Measurements from ENCODE around the gene SEMA4C. TPM values are rescaled to one million over a fixed set of nuclear protein-coding genes. Genes with fewer than 3 reads are reported as not detected.

SEMA4C gene
- total RNA-seq, 4 donors from 2014 or later: 23.5 to 42.7 (median 30.2) TPM

DNA sequence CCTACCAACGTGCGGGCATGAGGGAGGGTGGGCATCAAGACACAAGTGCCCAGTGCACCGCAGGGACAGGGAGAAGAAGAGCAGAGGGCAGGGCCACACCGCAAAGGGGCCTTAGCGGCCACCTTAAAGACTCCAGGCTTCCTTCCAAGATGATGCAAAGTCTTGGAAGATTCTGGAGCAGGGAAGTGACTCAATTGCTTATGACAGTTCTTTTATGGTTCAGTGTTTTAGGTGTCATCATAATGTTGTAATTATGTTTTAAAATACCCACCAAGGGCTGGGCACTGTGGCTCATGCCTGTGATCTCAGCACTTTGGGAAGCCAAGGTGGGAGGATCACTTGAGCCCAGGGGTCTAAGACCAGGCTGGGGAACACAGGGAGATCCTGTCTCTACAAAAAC, 44.5 kb upstream of the SEMA4C start:
- intact Hi-C loops (cut with DNase I; ENCODE audit: low total_unique reads): no loop called here
- H3K4me3 ChIP-seq (ENCODE audit: low read depth, poor library complexity, severe bottlenecking): no peak overlapping the region
- DNase-seq (ENCODE audit: low spot score in 2 of 2): no peak
- WGBS, 2 donors: 50 to 57% methylated on average over 5 of the region's 5 CpGs
- TF ChIP-seq, protein P1, sequence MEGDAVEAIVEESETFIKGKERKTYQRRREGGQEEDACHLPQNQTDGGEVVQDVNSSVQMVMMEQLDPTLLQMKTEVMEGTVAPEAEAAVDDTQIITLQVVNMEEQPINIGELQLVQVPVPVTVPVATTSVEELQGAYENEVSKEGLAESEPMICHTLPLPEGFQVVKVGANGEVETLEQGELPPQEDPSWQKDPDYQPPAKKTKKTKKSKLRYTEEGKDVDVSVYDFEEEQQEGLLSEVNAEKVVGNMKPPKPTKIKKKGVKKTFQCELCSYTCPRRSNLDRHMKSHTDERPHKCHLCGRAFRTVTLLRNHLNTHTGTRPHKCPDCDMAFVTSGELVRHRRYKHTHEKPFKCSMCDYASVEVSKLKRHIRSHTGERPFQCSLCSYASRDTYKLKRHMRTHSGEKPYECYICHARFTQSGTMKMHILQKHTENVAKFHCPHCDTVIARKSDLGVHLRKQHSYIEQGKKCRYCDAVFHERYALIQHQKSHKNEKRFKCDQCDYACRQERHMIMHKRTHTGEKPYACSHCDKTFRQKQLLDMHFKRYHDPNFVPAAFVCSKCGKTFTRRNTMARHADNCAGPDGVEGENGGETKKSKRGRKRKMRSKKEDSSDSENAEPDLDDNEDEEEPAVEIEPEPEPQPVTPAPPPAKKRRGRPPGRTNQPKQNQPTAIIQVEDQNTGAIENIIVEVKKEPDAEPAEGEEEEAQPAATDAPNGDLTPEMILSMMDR (IDR thresholded peaks at IDR 0.05): no peak

DNA sequence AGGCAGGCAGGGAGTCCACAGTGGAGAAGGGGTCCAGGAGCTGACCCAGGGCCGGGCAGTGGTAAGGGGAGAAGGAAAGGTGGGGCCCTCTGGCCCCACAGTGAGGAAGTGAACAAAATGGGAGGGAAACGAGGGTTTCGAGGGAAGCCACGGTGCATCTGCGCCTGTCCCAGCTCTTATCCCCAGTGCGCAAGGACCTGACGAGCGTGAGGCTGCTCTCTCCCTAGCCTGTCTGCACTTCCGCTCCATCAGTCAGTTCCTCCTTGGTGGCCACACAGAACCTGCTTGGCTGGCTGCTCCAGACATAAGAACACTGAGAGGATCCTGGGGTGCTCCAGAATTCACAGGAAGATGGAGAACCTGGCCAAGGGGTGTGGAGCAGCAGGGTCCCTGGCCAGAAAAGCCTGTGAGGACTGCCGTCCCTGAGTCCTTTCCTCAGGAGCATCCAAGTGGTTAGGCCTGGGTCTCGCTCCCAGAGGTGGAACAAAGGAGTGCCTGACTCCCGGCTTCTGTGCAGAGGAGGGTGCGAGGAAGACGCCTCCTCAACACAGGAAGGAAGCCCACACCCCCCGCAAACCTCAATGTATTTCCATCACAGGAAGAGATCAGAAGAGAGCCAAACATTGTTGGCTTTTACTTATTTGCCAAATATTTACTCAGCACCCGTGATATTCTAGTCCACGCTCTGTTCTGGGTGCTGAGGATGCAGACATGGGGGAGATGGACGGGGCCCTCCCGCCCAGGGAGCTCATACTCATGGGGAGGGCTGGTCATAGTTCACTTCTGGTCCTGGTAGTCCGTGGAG, 43.7 kb upstream of the SEMA4C start:
- 69 to 70% methylated on average over 20 of the region's 20 CpGs for WGBS, 2 donors
- DNase-seq (ENCODE audit: low spot score in 2 of 2): no peak

DNA sequence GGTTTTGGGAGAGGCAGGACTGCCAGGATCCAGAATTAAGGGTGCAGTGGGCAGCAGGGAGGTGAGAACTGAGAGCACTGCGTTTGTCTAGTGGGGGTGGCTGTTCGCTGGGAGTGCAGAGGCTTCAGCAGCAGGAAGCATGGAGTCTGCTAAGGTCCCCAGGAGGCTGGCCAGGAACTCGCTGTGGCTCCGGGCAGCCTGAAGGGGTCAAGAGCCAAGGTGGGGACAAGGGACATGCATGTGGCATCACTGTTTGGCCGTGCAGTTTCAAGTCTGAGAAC, 43.2 kb upstream of the SEMA4C start:
- intact Hi-C loops (cut with DNase I; ENCODE audit: low total_unique reads): no loop called here
- no peak overlapping the region for H3K4me3 ChIP-seq (ENCODE audit: low read depth, poor library complexity, severe bottlenecking)
- 62 to 71% methylated on average over 5 of the region's 5 CpGs for WGBS, 2 donors
- DNase-seq (ENCODE audit: low spot score in 2 of 2): no peak
- no peak for TF ChIP-seq POLR2A (IDR thresholded peaks at IDR 0.05)
- TF ChIP-seq, protein P1 (IDR thresholded peaks at IDR 0.05): no peak

More for the DNA sequence above, 43.7 kb upstream of the SEMA4C start:
- intact Hi-C loops (cut with DNase I; ENCODE audit: low total_unique reads): no loop called here
- no peak overlapping the region for H3K4me3 ChIP-seq (ENCODE audit: low read depth, poor library complexity, severe bottlenecking)
- TF ChIP-seq, protein P1 (IDR thresholded peaks at IDR 0.05): no peak
- no peak for TF ChIP-seq POLR2A (IDR thresholded peaks at IDR 0.05)

DNA sequence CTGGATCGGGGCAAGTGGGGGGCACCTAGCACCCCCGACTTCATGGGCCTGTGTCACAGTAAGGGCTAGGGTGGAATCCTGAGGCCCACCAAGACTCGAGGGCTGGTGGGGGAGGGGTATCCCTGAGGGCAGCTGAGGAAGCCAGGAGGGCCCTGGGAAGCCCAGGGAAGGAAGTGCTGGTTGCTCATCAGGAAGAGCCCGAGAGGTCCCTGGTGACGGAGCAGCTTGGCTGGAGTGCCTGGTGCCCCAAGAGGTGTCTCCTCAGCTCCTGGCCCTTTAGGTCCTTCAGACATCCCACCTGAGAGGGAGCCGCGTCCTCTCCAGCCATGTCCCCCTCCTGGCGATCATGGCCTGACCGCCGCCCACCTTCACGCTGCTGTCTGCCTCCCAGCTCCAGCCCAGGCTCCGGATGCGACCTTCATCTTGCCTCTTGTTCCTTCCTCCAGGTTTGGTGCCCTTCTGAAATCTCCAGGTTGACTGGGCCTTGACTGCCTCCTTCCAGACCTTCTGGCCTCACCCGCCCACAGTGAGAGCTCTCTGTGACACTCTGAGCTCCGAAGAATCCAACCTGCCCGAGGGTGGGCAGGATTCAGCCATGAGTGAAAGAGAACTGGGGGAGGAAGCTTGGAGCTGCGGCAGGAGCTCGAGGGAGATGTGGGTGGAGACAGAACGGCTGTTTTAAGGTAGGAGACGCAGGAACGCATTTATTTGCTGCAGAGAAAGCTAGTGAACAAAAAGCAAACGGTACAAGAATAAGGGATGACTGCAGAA, 42.7 kb upstream of the SEMA4C start:
- TF ChIP-seq, protein P1 (IDR thresholded peaks at IDR 0.05): no peak
- TF ChIP-seq POLR2A (IDR thresholded peaks at IDR 0.05): no peak
- no peak overlapping the region for H3K4me3 ChIP-seq (ENCODE audit: low read depth, poor library complexity, severe bottlenecking)
- intact Hi-C loops (cut with DNase I; ENCODE audit: low total_unique reads): no loop called here
- WGBS, 2 donors: 75 to 77% methylated on average over 21 of the region's 22 CpGs
- DNase-seq (ENCODE audit: low spot score in 2 of 2): no peak

DNA sequence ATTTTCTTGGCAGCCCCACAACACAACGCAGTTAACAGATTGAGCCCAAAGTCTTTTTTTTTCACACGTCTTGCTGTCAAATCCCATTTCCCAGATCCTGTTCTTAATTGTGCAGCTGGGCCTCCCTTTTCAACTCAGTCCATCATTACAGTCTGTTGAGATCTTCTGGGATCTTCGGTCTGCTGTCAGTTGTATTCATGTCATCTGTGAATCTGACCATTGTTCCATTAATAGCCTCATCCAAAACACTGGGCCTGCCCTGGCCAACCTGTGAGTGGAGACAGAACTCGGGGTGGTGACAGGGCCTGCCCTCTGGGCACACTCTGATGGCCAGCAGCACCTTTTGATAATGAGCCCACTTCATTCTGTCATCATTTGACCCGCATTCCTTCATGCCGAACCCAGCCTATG, 39.7 kb upstream of the SEMA4C start:
- 69 to 73% methylated on average over 6 of the region's 6 CpGs for WGBS, 2 donors
- DNase-seq (ENCODE audit: low spot score in 2 of 2): no peak
- TF ChIP-seq, protein P1 (IDR thresholded peaks at IDR 0.05): no peak
- no peak for TF ChIP-seq POLR2A (IDR thresholded peaks at IDR 0.05)
- intact Hi-C loops (cut with DNase I; ENCODE audit: low total_unique reads): no loop called here
- no peak overlapping the region for H3K4me3 ChIP-seq (ENCODE audit: low read depth, poor library complexity, severe bottlenecking)

Measured in lower leg skin (tissue), 4 donors.